GM12878 (cell line): Measurements from ENCODE around the gene KLHL15. TPM values are rescaled to one million over a fixed set of nuclear protein-coding genes. Genes with fewer than 3 reads are reported as not detected.

Source experiments
- ATAC-seq: fragments of 200-7000 bp; cut with Tn5 transposase; 3 replicates; pipeline ENCODE4 v1.9.1; 2020; ENCODE audit warnings: mild to moderate bottlenecking, moderate library complexity
- BruUV-seq: library from RNA; stranded (reverse); fragments of 400-500 nt; replicated peaks from 2 replicates; lab custom pipeline; 2021; lab: Mats Ljungman, UMichigan
- CTCF ChIA-PET: fragments of 300-600 bp; sonication (Branson Sonifier 250); formaldehyde crosslinking; extraction: SDS; loops from one replicate; lab custom pipeline; 2021; ENCODE audit warnings: inconsistent platforms; lab: Yijun Ruan, JAX
- POLR2A ChIA-PET: fragments of 350-600 bp; formaldehyde crosslinking; extraction: SDS; loops from one replicate; lab custom pipeline; 2021; ENCODE audit warnings: inconsistent platforms; lab: Charles Lee
- RAD21 ChIA-PET: fragments of 300-600 bp; sonication (Branson Sonifier 250); formaldehyde crosslinking; loops from one replicate; lab custom pipeline; 2023; ENCODE audit warnings: antibody characterized with exemption; ENCODE audit not compliant: unreplicated experiment; lab: Charles Lee
- SMC1A ChIA-PET: fragments of 300-600 bp; sonication (Branson Sonifier 250); formaldehyde crosslinking; loops from one replicate; lab custom pipeline; 2023; ENCODE audit not compliant: unreplicated experiment, uncharacterized antibody; lab: Charles Lee
- DNase-seq: peaks from one replicate; pipeline ENCODE4 v3.0.0-alpha.2; 2011; ENCODE audit warnings: low read depth, low spot score
- FAIRE-seq: peaks from 3 replicates; lab custom pipeline; 2011; peaks lifted over from hg19 to GRCh38; lab: Jason Lieb, UNC
- H2AFZ ChIP-seq: 2 replicates; pipeline ENCODE4 v1.6.0; 2011; ENCODE audit warnings: low read depth, low read length, control low read depth; ENCODE audit not compliant: control insufficient read depth
- H3K27ac ChIP-seq: 2 replicates; pipeline ENCODE4 v1.5.1; 2011; ENCODE audit warnings: control low read depth; ENCODE audit not compliant: control insufficient read depth, insufficient read depth
- H3K27me3 ChIP-seq, 2 experiments: replicated peaks in 1 of 2; 2 replicates each; pipeline versions ENCODE4 v1.6.0 to v1.6.1; 2011; ENCODE audit warnings: low read length in 1 of 2; ENCODE audit not compliant: control insufficient read depth in 2 of 2, insufficient read depth in 2 of 2
- H3K36me3 ChIP-seq, 2 experiments: 2 replicates each; pipeline ENCODE4 v1.5.1; 2011; ENCODE audit warnings: low read length in 1 of 2; ENCODE audit not compliant: control insufficient read depth in 2 of 2, insufficient read depth in 2 of 2
- H3K4me1 ChIP-seq: 2 replicates; pipeline ENCODE4 v1.6.1; 2011; ENCODE audit warnings: mild to moderate bottlenecking, low read length, moderate library complexity, mixed read lengths; ENCODE audit not compliant: control insufficient read depth, insufficient read depth
- H3K4me2 ChIP-seq: 2 replicates; pipeline ENCODE4 v1.6.0; 2011; ENCODE audit warnings: control low read depth; ENCODE audit not compliant: control insufficient read depth, insufficient read depth
- H3K4me3 ChIP-seq: fragments of 200-600 bp; sonication (generic); 2 replicates; pipeline ENCODE4 v1.5.1; 2016
- H3K79me2 ChIP-seq: 2 replicates; pipeline ENCODE4 v1.6.0; 2011; ENCODE audit warnings: low read length; ENCODE audit not compliant: control insufficient read depth, insufficient read depth
- H3K9ac ChIP-seq: 2 replicates; pipeline ENCODE4 v1.8.0; 2011; ENCODE audit warnings: low read length, control low read depth, mixed read lengths; ENCODE audit not compliant: control insufficient read depth, insufficient read depth
- H3K9me3 ChIP-seq: replicated peaks from 3 replicates; pipeline ENCODE4 v1.5.1; 2011; ENCODE audit warnings: mild to moderate bottlenecking, low read length; ENCODE audit not compliant: control insufficient read depth, insufficient read depth
- H4K20me1 ChIP-seq: 2 replicates; pipeline ENCODE4 v1.6.0; 2011; ENCODE audit not compliant: control insufficient read depth, insufficient read depth
- KDM1A ChIP-seq: fragments of 200-600 bp; sonication (generic); IDR thresholded peaks from 2 replicates; pipeline ENCODE4 v1.6.1; 2016; ENCODE audit warnings: borderline replicate concordance
- MLLT1 ChIP-seq: fragments of 450-650 bp; IDR thresholded peaks from 2 replicates; pipeline ENCODE4 v1.6.1; 2016; ENCODE audit warnings: mild to moderate bottlenecking
- MYB ChIP-seq: fragments of 150-350 bp; IDR thresholded peaks from 2 replicates; pipeline ENCODE4 v1.6.1; 2014; ENCODE audit warnings: mild to moderate bottlenecking, low read depth, low read length, borderline replicate concordance
- NFYA ChIP-seq: IDR thresholded peaks from 2 replicates; pipeline ENCODE4 v1.6.1; 2011; ENCODE audit warnings: low read depth, mild to moderate bottlenecking, low read length, improper control_type of control experiment, borderline replicate concordance
- NR2C2 ChIP-seq: IDR thresholded peaks from 2 replicates; pipeline ENCODE4 v1.6.1; 2011; ENCODE audit warnings: borderline replicate concordance, low read depth; ENCODE audit not compliant: control insufficient read depth, insufficient read length
- SMAD1 ChIP-seq: fragments of 450-650 bp; IDR thresholded peaks from 2 replicates; pipeline ENCODE4 v1.6.1; 2018; ENCODE audit warnings: mild to moderate bottlenecking, low read depth; ENCODE audit not compliant: partially characterized antibody
- SPI1 ChIP-seq: IDR thresholded peaks from 2 replicates; pipeline ENCODE4 v1.6.1; 2011; ENCODE audit warnings: low read depth, mild to moderate bottlenecking, low read length, moderate library complexity, borderline replicate concordance; ENCODE audit not compliant: insufficient read depth
- YBX1 ChIP-seq: fragments of 450-650 bp; IDR thresholded peaks from 2 replicates; pipeline ENCODE4 v1.6.1; 2016; ENCODE audit warnings: antibody characterized with exemption
- ZNF384 ChIP-seq: IDR thresholded peaks from 2 replicates; pipeline ENCODE4 v1.6.1; 2012; ENCODE audit warnings: low read depth, mild to moderate bottlenecking, low read length, improper control_type of control experiment, borderline replicate concordance
- ZNF622 ChIP-seq: fragments of 450-650 bp; IDR thresholded peaks from 2 replicates; pipeline ENCODE4 v1.6.1; 2017; ENCODE audit warnings: mild to moderate bottlenecking, inconsistent platforms
- WGBS: methylation state at CpG from one replicate; pipeline ENCODE4 v1.1.6; 2016; ENCODE audit warnings: low lambda C conversion rate; ENCODE audit not compliant: insufficient replicate concordance, insufficient coverage; ENCODE audit errors: missing lambda C conversion rate; 5-methylcytosine and 5-hydroxymethylcytosine counted together
- in situ Hi-C: fragments of 300-500 bp; cut with MboI; formaldehyde crosslinking; loops from 9 replicates; pipeline ENCODE4 v1.14.3; 2018; ENCODE audit warnings: mixed read lengths
- intact Hi-C: fragments of 100-400 bp; cut with micrococcal nuclease; formaldehyde crosslinking; loops from one replicate; pipeline ENCODE4 v1.14.2; 2022; ENCODE audit not compliant: unreplicated experiment
- polyA plus RNA-seq, 11 experiments: library from polyadenylated mRNA; depleted of rRNA in 4 of 11; unstranded in 6 of 11; stranded (reverse) in 5 of 11; fragments of >200 nt; fragmentation: Nextera tagmentation in 4 of 11; fragmentation: Illumina TruSeq in 1 of 11; extraction: Ambion mirVana in 4 of 11; extraction: Trizol in 1 of 11; gene quantifications; 1 replicate in 1 of 11; 2 replicates in 10 of 11; pipeline versions ENCODE4 v1.2.1 to v1.2.3, GENCODE V29; 2011 to 2016; ENCODE audit warnings: inconsistent platforms in 2 of 11, missing spikeins in 2 of 11, low read depth in 1 of 11
- total RNA-seq, 4 experiments: library from RNA; depleted of rRNA in 3 of 4; stranded (reverse); fragments of >200 nt in 3 of 4; fragmentation: Illumina TruSeq in 1 of 4; extraction: Trizol in 1 of 4; gene quantifications; 2 replicates each; pipeline versions ENCODE4 v1.2.1 to v1.2.3, GENCODE V29; 2013 to 2021

The KLHL15 gene
- total and polyA plus RNA-seq, 10 of the 15 experiments (the other 5 are each of a cell fraction or from before 2014, with no cell fraction given): 1.4 to 7.0 (median 3.7) TPM

GRCh38 chrX:23990455-23990854 is 36.5 kb downstream of the KLHL15 start:
- no peaks in the 10 kb centered on the region for H3K9me3 ChIP-seq
- no peak overlapping the region for H3K4me2 ChIP-seq
- H3K36me3 ChIP-seq: peaks cover 0 to 2% of the 10 kb centered on the region in 2 experiments; a peak in 1 of 4 replicates
- no peak overlapping the region for H3K9ac ChIP-seq
- ATAC-seq (no peak), FAIRE-seq (no peak), DNase-seq (no peak)
- no peaks in the 10 kb centered on the region for H4K20me1 ChIP-seq
- no peak overlapping the region for H3K4me3 ChIP-seq
- TF ChIP-seq KDM1A (no peak), SMAD1 (no peak), NFYA (no peak), YBX1 (no peak), MLLT1 (no peak), ZNF384 (no peak), MYB (no peak), NR2C2 (no peak), SPI1 (no peak), ZNF622 (no peak)
- BruUV-seq: no TSS peak
- H3K4me1 ChIP-seq: no peaks in the 10 kb centered on the region
- POLR2A ChIA-PET: no interaction called here
- H3K79me2 ChIP-seq: no peaks in the 10 kb centered on the region
- no peak overlapping the region for H2AFZ ChIP-seq
- 100% methylated on average over 2 of the region's 2 CpGs for WGBS
- RAD21 ChIA-PET: no interaction called here
- intact Hi-C loops: no loop called here
- SMC1A ChIA-PET: no interaction called here
- CTCF ChIA-PET: interaction anchor here (0.7 kb wide), 1 partner anchor 64 kb away, joined by 3 read pairs; no protein-coding TSS in a partner anchor
- no peaks in the 10 kb centered on the region for H3K27me3 ChIP-seq
- H3K27ac ChIP-seq: no peak overlapping the region
- in situ Hi-C loops: no loop called here
